Central memory CD8-positive, alpha-beta T cell (primary cell): Measurements from ENCODE around the gene LMF1.
A peak's percentile ranks its signal among the peaks of the same experiment; 100 is the strongest.

Source experiments
- ATAC-seq: fragments of 150-1000 bp; cut with Tn5 transposase; replicated peaks from 2 replicates; pipeline ENCODE4 v1.10.0; 2022; ENCODE audit warnings: mild to moderate bottlenecking, moderate FRiP score, moderate number of reproducible peaks; ENCODE audit not compliant: poor library complexity, severe bottlenecking; ENCODE audit errors: extremely low read depth
- DNase-seq, 2 donors: peaks; one replicate each; pipeline ENCODE4 v3.0.0; 2021; ENCODE audit warnings: low spot score in 2 of 2
- H3K27ac Mint-ChIP-seq: one replicate; pipeline ENCODE4 v1.8.0; 2022; ENCODE audit warnings: low read depth, mild to moderate bottlenecking, moderate library complexity, mixed read lengths
- H3K27me3 Mint-ChIP-seq: one replicate; pipeline ENCODE4 v1.8.0; 2022; ENCODE audit warnings: mixed read lengths
- H3K36me3 Mint-ChIP-seq: one replicate; pipeline ENCODE4 v1.8.0; 2022; ENCODE audit warnings: mild to moderate bottlenecking, moderate library complexity, mixed read lengths; ENCODE audit not compliant: insufficient read depth
- H3K4me1 Mint-ChIP-seq: one replicate; pipeline ENCODE4 v1.8.0; 2022; ENCODE audit warnings: mixed read lengths
- H3K4me3 Mint-ChIP-seq: one replicate; pipeline ENCODE4 v1.8.0; 2022; ENCODE audit warnings: mild to moderate bottlenecking, moderate library complexity, mixed read lengths
- H3K9me3 Mint-ChIP-seq: one replicate; pipeline ENCODE4 v1.8.0; 2022; ENCODE audit warnings: mixed read lengths

The LMF1 gene

GRCh38 chr16:986925-987582, 16.3 kb upstream of the LMF1 start:
- H3K4me1 Mint-ChIP-seq, result no peaks in the 10 kb centered on the region
- H3K9me3 Mint-ChIP-seq, result no peaks in the 10 kb centered on the region
- H3K4me3 Mint-ChIP-seq, result no peak overlapping the region
- no peak overlapping the region for H3K27ac Mint-ChIP-seq
- ATAC-seq (no peak), DNase-seq (no peak)
- peaks cover 4% of the 10 kb centered on the region for H3K36me3 Mint-ChIP-seq
- H3K27me3 Mint-ChIP-seq, result peaks cover 7% of the 10 kb centered on the region

- ATAC-seq (no peak), DNase-seq (no peak)
- Mint-ChIP-seq H3K27me3 (peaks cover 7% of the 10 kb centered on the region), H3K4me3 (no peak overlapping the region), H3K27ac (no peak overlapping the region), H3K36me3 (peaks cover 4% of the 10 kb centered on the region), H3K4me1 (no peaks in the 10 kb centered on the region), H3K9me3 (no peaks in the 10 kb centered on the region)
Observed at GRCh38 chr16:986411-986810, 15.6 kb upstream of the LMF1 start.

- H3K4me1 Mint-ChIP-seq, result no peaks in the 10 kb centered on the region
- no peak overlapping the region for H3K27ac Mint-ChIP-seq
- H3K4me3 Mint-ChIP-seq, result no peak overlapping the region
Observed at GRCh38 chr16:985646-986400, 15.0 kb upstream of the LMF1 start.

GRCh38 chr16:984736-985636, 14.2 kb upstream of the LMF1 start:
- H3K36me3 Mint-ChIP-seq, result peaks cover 7% of the 10 kb centered on the region
- H3K4me1 Mint-ChIP-seq, result no peaks in the 10 kb centered on the region
- no peak overlapping the region for H3K27ac Mint-ChIP-seq
- peaks cover 15% of the 10 kb centered on the region for H3K27me3 Mint-ChIP-seq
- DNase-seq, result no peak
- no peaks in the 10 kb centered on the region for H3K9me3 Mint-ChIP-seq
- H3K4me3 Mint-ChIP-seq, result no peak overlapping the region
- no peak for ATAC-seq

More at GRCh38 chr16:985646-986400, 15.0 kb upstream of the LMF1 start:
- H3K36me3 Mint-ChIP-seq, result peaks cover 7% of the 10 kb centered on the region
- H3K9me3 Mint-ChIP-seq, result no peaks in the 10 kb centered on the region
- H3K27me3 Mint-ChIP-seq, result peaks cover 13% of the 10 kb centered on the region
- ATAC-seq (no peak), DNase-seq (no peak)

- H3K27me3 Mint-ChIP-seq, result peaks cover 15% of the 10 kb centered on the region
Observed at GRCh38 chr16:984121-984694, 13.4 kb upstream of the LMF1 start.

GRCh38 chr16:983044-984030, 12.6 kb upstream of the LMF1 start:
- ATAC-seq (no peak), DNase-seq (no peak)
- Mint-ChIP-seq H3K4me3 (peak overlapping the region; percentile 61), H3K27me3 (peaks cover 15% of the 10 kb centered on the region), H3K4me1 (no peaks in the 10 kb centered on the region), H3K9me3 (no peaks in the 10 kb centered on the region), H3K36me3 (peaks cover 7% of the 10 kb centered on the region), H3K27ac (no peak overlapping the region)

More at GRCh38 chr16:984121-984694, 13.4 kb upstream of the LMF1 start:
- H3K36me3 Mint-ChIP-seq, result peaks cover 7% of the 10 kb centered on the region
- no peaks in the 10 kb centered on the region for H3K9me3 Mint-ChIP-seq
- no peak overlapping the region for H3K4me3 Mint-ChIP-seq
- ATAC-seq (no peak), DNase-seq (no peak)
- no peaks in the 10 kb centered on the region for H3K4me1 Mint-ChIP-seq
- no peak overlapping the region for H3K27ac Mint-ChIP-seq

- H3K36me3 Mint-ChIP-seq, result peaks cover 7% of the 10 kb centered on the region
- no peaks in the 10 kb centered on the region for H3K4me1 Mint-ChIP-seq
- H3K27ac Mint-ChIP-seq, result no peak overlapping the region
- ATAC-seq, result no peak
- DNase-seq, result no peak
- peaks cover 15% of the 10 kb centered on the region for H3K27me3 Mint-ChIP-seq
- H3K9me3 Mint-ChIP-seq, result no peaks in the 10 kb centered on the region
- H3K4me3 Mint-ChIP-seq, result peak overlapping the region; percentile 61
Observed at GRCh38 chr16:982145-983043, 11.6 kb upstream of the LMF1 start.

- H3K9me3 Mint-ChIP-seq, result no peaks in the 10 kb centered on the region
- H3K36me3 Mint-ChIP-seq, result peaks cover 7% of the 10 kb centered on the region
- H3K4me1 Mint-ChIP-seq, result no peaks in the 10 kb centered on the region
- peak within 1 kb of the TSS; percentile 93 for H3K27ac Mint-ChIP-seq
- DNase-seq (no peak), ATAC-seq (no peak)
- peaks cover 15% of the 10 kb centered on the region for H3K27me3 Mint-ChIP-seq
- H3K4me3 Mint-ChIP-seq, result peak within 1 kb of the TSS; percentile 88
Observed at GRCh38 chr16:981695-982144, 10.9 kb upstream of the LMF1 start, which contains the start of gene SOX8. Gene SOX8 (plus strand): TSS chr16:981770. CDS start chr16:981923, 153 bp downstream.

GRCh38 chr16:980595-980854, 9.7 kb upstream of the LMF1 start:
- ATAC-seq, result no peak
- Mint-ChIP-seq H3K27ac (no peak overlapping the region), H3K4me3 (no peak overlapping the region), H3K27me3 (peaks cover 15% of the 10 kb centered on the region), H3K9me3 (no peaks in the 10 kb centered on the region), H3K4me1 (no peaks in the 10 kb centered on the region), H3K36me3 (peaks cover 7% of the 10 kb centered on the region)
- DNase-seq, result no peak

GRCh38 chr16:979859-980594, 9.2 kb upstream of the LMF1 start:
- peaks cover 7% of the 10 kb centered on the region for H3K36me3 Mint-ChIP-seq
- ATAC-seq (no peak), DNase-seq (no peak)
- H3K4me1 Mint-ChIP-seq, result no peaks in the 10 kb centered on the region
- no peak overlapping the region for H3K27ac Mint-ChIP-seq
- H3K27me3 Mint-ChIP-seq, result peaks cover 15% of the 10 kb centered on the region
- H3K9me3 Mint-ChIP-seq, result no peaks in the 10 kb centered on the region
- H3K4me3 Mint-ChIP-seq, result peak overlapping the region; percentile 50
